G401 (cell line): ENCODE data around the gene MXRA8. TPM values are rescaled to one million over a fixed set of nuclear protein-coding genes. Genes with fewer than 3 reads are reported as not detected.
"Not testable (repeated sequence)": the region's sequence is repeated elsewhere in the genome, so short reads cannot be mapped to it uniquely, and the experiment has no call there.

Source experiments
- DNase-seq: peaks from one replicate; pipeline ENCODE4 v3.0.0-alpha.2; 2015; ENCODE audit warnings: low spot score
- in situ Hi-C: cut with HindIII; loops from 2 replicates; pipeline ENCODE4 v1.10.0; 2016; ENCODE audit warnings: low sequenced_read_pairs, mixed read lengths
- total RNA-seq: library from RNA; depleted of rRNA; stranded (reverse); fragments of >200 nt; shearing (Covaris generic); gene quantifications from 2 replicates; pipeline ENCODE4 v1.2.3, GENCODE V29; 2014

The MXRA8 gene
- total RNA-seq, 1 experiment from 2014 or later, result 23.0 TPM

DNA sequence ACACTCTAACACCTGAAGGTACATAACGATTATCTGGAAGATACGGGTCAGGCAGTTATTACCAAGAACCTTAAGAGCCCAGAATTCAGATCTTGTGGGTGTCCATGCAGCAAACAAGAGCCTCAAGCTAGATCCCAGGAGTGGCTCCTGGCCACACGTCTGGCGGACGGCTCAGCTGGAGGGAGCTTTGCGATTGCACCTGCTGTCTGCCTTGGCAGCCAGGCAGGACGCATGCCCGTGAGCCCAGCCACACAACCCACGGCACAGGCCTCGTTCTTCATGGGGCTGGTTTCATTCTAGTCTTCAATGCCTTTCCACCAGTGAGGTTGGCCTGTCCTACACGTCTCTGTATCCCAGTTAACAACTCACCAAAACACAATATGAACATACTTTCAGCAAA, 35.1 kb upstream of the MXRA8 start:
- in situ Hi-C loops, result no loop called here
- DNase-seq, result no peak

DNA sequence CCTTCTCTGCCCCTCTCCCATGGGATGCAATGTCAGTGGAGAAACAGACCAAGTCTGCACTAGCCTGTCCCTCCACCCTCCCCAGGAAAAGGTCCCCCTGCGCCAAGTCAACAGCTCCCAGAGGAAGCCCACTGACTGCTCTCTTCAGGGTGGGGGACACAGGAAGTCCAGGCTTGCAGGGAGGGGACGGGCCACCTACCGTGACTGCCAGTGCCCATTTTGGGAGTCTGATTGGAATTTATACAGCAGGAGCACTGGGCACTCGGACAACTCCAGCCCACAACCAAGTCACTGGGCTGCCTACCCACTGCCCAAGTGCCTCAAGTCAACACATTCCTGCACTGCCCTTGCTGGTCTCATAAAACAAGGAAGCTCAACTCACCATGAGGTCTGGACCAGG, 34.7 kb upstream of the MXRA8 start:
- in situ Hi-C loops, result no loop called here
- DNase-seq, result no peak

DNA sequence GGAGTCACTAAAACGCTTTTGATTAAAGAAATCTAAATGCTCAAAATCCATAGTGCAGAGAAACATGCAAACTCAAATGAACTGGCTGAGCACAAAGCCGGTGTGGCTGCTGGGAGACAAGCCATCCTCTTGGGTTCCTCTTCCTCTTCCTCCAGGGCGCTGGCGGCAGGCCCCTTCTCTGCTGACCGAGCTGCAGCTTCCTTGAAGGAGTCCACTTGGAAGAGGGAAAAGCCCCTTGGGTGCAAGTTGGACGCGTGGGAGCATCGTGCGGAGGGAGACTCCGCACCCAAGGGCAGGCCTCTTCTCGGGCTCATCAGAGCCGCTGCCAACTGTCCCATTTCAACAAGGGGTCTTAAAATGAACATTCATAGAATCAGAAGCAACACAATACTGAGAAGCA, 32.9 kb upstream of the MXRA8 start:
- no peak for DNase-seq
- in situ Hi-C loops, result no loop called here

DNA sequence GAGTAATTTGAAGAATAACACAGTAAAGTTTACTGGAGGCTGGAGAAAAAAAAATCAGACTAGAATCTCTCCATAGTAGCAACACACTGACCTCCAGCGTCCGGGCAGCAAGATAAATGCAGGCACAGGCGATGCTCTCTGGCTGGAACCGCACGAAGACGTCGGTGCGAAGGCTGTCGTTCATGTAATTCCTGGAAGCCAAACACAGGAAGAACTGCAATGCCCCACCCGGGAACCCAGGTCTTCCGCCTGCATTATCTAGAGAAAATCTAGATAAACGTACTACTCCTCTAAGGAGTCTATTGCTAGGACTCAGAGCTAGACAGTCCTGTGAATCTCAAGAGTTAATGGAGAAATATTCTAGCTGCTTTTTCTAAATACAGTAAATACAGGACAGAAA, 32.3 kb upstream of the MXRA8 start:
- no peak for DNase-seq
- in situ Hi-C loops, result no loop called here

DNA sequence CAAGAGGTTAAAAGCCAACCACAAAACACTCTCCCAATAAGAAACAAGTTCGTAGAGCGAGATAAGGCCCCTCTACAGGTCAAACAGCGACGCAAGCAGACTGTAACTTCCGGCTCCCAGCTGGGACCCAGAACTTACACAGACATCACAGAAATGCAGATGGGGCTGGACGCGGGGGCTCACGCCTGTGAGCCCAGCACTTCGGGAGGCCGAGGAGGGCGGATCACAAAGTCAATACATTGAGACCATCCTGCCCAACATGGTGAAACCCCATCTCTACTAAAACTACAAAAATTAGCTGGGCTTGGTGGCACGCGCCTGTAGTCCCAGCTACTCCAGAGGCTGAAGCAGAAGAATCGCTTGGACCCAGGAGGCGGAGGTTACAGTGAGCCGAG, 29.7 kb upstream of the MXRA8 start:
- in situ Hi-C loops, result no loop called here
- DNase-seq, result no peak

DNA sequence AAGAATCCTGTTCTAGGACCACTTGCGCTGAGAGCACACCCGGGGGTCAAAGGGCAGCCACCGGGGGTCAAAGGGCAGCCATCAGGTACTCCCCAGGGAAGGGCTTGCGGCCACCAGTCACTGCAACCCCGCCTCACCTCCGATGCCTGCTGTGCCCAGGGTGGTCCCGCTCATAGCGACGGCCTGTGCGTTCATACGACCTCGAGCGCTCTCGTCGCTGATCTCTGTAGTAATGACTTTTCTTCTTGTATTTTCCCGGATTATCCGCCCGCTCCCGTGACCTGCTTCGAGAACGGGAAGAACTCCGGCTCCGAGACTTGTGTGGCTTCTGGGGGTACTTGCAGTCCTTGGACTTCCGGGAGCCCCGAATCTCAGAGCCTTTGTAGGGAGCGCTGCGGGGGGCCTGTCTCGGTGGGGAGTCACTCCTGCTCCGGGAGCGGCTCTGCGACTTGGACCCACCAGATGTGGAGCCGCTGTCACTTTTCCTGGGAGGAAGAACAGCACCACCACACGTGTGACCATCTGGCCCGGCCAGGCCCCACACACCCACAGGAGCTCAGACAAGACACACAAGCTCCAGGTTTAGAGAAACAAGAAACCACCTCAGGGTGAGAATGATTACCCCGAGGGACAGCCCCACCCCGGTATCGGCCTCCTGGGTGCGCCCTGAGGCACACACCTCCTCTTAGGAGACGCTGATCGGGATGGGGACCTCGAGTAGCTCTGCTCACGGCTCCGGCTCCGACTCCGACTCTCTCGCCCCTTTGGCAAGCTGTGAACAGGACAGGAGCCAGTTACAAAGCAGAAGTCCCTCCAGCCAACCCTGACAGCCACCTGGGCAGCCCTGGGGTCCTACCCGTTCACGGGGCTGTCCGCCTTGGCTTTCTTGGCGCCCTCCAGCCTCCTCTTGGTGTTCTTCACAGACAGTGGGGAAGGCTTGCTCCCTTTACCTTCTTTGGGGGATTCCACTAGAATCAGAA, 29.0 kb upstream of the MXRA8 start:
- in situ Hi-C loops, result no loop called here
- DNase-seq, result no peak

DNA sequence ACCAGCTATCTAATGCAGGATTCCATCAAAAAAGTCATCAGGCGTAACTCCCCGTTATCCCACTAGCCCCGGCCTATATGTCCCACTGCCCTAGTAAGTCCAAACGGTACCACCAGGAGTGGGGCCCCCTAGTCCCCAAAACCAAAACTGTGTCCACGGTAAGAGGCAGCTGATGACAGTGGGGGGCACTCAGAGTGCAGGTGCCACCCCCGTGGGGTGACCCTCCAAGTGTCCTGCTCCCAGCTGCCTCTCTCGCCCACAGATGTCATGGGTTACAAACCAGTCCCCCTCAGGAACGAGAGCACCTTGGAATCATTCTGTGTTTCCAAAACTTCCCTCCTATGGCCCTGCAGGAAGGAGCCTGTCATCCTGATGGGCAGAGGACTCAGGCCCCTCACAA, 27.6 kb upstream of the MXRA8 start:
- in situ Hi-C loops, result no loop called here
- no peak for DNase-seq

DNA sequence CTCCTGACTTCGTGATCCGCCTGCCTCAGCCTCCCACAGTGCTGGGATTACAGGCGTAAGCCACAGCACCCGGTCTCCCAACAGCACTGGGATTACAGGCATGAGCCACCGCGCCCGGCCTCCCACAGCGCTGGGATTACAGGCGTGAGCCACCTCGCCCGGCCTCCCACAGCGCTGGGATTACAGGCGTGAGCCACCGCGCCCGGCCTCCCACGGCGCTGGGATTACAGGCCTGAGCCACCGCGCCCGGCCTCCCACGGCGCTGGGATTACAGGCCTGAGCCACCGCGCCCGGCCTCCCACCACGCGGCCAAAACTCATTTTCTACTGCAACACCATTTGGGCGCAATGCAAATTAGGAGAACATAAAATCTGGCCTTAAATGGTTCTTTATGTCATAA, 27.0 kb upstream of the MXRA8 start:
- DNase-seq, in situ Hi-C loops: not testable (repeated sequence)

DNA sequence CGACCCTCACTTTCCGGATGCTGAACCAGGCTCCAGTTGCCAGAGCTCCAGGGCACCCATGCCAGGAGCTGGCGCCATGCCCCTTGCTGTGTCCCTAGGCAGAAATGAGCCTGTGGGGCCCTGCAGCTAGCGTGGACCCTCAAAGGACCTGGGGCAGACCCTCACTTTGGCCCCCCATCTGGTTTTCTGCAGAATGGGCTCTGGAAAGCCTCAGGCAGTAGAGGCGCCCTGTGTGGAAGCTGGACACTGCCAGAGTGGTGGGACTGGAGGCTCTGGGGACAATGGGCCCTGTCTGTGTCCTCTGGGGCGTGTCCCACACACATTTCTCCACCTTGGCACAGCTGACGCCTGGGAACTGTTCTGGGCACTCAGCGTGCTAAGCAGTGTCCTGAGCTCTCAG, 22.9 kb upstream of the MXRA8 start:
- in situ Hi-C loops, result no loop called here
- no peak for DNase-seq

DNA sequence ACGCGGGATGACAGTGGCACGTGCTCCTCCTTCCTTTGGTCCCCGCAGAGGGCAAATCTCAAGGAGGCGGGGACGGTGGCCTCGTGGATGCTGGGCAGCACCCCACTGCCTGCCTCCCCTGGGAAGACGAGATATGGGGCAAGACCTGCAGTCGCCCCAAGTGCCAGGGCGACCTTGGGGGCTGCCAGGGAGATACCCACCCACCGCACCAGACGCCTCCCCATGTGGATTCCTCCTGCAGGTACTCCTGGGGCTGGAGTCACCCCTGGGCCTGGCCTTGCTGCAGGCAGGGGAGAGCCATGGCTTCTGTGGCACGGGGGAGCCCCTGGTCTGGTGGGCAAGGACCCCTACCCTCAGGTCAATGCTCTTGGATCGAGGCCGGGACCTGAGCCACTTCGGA, 22.5 kb upstream of the MXRA8 start:
- in situ Hi-C loops, result no loop called here
- DNase-seq, result no peak

DNA sequence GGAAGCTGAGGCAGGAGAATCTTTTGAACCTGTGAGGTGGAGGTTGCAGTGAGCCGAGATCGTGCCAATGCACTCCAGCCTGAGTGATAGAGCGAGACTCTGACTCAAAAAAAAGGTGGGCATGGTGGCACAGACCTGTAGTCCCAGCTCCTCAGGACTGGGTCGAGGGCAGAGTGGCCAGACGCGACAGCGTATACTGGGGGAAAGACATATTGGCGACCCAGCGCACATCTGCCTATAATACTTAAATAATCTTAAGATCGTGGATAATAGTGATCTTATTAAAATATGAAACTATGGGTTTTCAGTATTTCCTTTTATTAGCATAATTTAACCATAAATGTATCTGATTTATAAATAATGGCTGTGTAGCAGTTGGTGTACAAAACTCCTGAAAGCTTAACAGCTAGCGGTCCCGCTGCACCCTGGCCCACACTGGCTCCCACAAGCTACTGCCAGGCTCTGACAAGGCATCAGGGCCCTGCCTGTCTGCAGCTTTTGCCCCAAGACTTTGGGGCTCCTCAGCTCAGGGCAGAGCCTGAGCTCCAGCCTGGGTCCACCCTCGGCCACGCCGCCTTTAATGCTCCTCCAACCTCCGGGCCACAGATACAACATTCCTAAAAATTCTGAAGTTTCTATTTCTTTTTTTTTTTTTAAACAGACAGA, 19.3 kb upstream of the MXRA8 start:
- in situ Hi-C loops, result loop anchor here (10.0 kb wide), 2 partner anchors 57 to 187 kb away; partner anchors contain the start of gene VWA1
- DNase-seq, result no peak

DNA sequence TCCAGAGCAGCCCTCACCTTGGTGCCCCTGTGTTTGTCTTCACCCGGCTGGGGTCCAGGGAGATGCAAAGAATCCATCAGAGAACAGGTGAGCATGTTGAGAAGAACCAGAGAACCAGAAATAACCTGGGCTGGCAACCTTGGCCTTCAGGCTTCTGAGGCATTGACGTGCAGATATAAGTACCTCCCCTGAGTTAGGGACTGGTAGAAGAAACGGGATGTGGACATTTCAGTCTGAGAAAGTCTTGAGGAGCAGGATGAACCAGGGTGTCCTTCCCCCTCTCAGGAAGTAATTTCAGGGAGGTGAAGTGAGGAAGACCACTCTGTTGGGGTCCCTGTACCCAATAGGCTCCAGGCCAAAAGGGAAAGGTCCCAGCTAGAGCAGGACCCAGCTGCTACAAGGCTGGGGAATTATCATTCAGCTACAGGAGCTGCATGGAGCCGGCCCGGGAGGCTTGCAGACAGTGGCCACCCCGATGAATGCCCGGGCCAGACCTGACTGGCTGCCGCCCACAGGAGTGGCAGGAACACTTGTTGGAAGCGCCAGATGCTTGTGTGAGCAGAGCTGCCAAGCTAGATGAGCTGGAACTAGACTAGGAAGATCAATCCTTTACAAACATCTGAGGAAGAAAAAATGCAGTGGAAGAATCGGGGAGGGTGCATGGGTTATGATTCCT, 18.3 kb upstream of the MXRA8 start:
- no peak for DNase-seq
- in situ Hi-C loops, result loop anchor here (10.0 kb wide), 2 partner anchors 58 to 188 kb away; partner anchors contain the start of gene VWA1

DNA sequence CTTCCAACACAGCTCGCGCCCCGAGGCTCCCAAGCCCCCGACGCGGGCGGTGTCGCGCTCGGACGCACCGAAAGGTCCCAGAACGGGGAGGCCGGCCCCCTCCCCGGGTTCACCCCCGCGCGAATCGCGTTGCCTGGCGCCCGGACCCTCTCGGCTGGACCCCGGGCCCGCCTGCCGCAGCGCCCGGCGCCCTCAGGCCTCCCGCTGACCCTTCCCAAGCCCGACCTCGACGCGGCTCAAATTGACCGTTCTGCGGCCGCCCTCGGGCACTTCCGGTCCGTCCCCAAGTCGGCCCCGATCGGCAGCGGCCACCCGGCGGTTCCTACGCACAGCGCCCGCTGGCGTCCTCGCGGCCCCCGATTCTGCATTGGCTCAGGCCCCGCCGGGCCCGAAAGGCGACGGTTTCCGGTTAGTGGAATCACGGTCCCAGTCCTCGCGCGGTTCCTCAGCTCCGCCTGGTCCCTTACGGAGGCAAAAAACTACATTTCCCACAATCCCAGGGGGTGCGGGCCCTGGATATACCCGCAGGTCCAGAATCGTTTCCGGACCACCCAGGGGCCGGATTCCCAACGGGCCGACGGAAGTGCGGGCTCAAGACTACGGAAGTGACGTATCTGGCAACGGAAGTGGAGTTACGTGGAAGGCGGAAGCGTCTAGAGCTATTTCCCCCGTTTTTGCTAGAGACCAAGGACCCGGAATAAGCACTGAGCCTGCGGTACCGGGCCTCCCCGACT, 16.7 kb upstream of the MXRA8 start, which contains the start of gene AURKAIP1:
AURKAIP1 (minus strand) TSS at position 279 of the 734 bp plus-strand sequence. CDS start 451 bp downstream, outside the sequence.
- peak; percentile 100 for DNase-seq
- in situ Hi-C loops, result loop anchor here (10.0 kb wide), 2 partner anchors 60 to 190 kb away; partner anchors contain the start of gene VWA1

DNA sequence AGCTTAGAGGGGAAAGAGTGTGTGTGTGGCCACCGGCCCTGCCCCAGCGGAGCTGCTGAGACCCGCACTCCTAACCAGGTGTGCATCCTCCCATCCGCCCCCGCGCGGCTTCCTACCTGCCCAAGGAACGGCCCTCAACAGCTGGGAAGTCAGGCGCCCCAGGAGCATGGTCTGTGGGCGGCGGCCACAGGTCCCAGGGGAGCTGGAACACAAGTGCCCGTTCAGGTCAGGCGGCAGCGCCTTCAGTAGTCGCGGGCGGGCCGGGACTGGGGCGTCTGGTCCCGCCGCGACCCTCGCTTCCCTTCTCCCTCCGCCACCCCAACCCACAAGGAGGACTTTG, 16.2 kb upstream of the MXRA8 start:
- in situ Hi-C loops, result loop anchor here (10.0 kb wide), 2 partner anchors 60 to 190 kb away; partner anchors contain the start of gene VWA1
- DNase-seq, result no peak

DNA sequence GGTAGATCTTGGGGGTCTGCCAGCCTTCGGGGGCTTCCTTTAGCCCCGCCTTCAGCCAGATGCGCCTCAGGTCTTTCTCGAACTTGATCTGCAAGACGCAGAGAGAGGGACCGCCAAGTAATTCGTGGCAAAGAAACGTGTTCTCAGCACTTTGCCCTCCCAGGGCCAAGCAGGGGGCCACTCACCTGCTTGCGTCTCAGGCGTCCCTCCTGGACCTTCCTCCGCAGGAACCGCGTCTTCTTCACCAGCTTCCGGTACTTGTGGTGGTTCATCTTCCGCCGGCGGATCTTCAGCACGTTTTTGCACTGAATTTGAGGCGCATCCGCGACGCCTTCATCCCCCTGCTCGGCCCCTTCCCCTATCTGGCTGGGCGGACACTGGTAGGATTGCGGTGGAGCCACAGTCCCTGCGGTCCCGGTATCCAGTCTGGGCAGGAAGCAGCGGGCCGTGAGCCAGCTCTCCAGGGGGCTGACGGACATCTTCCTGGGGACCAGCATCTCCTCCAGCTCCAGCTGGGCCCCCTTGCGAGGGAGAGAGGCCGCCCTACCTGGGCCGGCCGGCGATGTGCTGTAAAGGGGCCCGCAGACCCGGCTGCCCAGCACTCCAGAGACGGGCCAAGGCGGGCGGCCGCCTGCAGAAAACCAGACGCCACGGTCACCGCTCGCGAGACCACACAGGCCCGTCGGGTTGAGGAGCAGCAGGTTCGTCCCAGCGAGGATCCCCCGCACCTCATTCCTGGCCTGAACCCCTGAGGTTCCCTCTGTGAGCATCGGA, 15.6 kb upstream of the MXRA8 start:
- in situ Hi-C loops, result loop anchor here (10.0 kb wide), 2 partner anchors 61 to 191 kb away; partner anchors contain the start of gene VWA1
- DNase-seq, result no peak

DNA sequence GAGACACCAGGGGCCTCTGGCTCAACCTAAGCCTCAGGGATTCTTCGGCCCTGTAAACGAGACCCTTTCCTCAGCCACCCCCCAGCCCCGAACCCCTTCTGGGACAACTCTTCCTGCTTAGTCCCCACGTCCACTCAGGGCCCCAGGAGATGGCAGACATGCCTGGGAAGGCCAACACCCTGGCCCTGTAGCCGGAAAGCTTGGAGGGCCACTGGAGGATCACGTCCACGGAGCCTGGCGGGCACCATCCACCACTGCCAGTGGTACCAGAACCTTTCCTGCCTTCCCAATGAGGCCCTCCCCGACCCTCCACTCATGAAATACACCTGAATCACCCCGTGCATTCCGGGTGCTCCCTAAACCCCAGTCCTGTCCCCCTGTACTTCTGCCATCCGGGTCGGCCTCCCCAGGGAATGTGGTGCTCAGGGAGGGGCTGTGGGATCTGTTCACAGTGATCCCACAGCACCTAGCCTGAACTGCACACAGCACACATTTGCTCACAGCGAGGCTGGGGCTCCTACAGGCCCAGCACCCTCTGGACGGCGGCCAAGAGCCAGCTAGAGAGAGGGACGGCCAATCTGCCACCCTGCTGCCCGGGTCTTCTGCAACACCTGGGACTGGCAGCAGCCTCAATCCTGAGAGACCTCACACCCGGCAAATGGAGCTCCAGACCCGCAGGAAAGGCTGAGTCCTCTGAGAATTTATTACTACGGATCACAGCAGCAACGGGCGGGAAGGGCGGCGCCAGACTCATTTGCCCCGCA, 14.9 kb upstream of the MXRA8 start:
- DNase-seq, result no peak
- in situ Hi-C loops, result loop anchor here (10.0 kb wide), 2 partner anchors 62 to 192 kb away; partner anchors contain the start of gene VWA1
